ENCODE data around the gene RFLNA.

The RFLNA gene

GRCh38 chr12:124334266-124334665 is 39.4 kb downstream of the RFLNA start:
- H3K4me3 ChIP-seq (ENCODE audit: control insufficient read depth, low read depth, low read length): no peak overlapping the region
- TF ChIP-seq CTCF (IDR thresholded peaks at IDR 0.05; ENCODE audit: control insufficient read depth, insufficient read depth, low read depth, low read length, missing control alignments): no peak
- DNase-seq (ENCODE audit: low read depth): no peak

DNA sequence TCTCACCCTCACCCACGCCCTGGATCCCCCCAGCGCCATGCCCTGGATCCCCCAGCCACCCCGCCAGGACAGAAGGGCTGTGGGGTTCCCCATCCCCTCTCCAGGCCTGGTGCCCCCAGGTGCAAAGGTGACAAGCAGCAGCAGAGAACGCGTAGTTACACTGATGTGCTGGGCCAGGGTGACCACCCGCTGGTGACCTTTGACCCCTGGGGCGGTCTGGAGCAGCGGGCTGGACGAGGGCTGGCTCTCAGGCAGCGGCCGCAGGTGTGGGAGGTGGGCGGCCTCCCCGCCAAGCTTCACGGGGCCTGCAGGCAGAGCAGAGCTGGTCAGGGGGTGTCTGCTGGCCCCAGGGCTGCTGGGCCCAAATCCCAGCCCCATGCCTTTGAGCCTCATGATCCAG is 40.1 kb downstream of the RFLNA start:
- TF ChIP-seq CTCF (IDR thresholded peaks at IDR 0.05; ENCODE audit: control insufficient read depth, insufficient read depth, low read depth, low read length, missing control alignments): no peak
- H3K4me3 ChIP-seq (ENCODE audit: control insufficient read depth, low read depth, low read length): no peak overlapping the region
- no peak for DNase-seq (ENCODE audit: low read depth)

GRCh38 chr12:124335426-124336183 is 40.7 kb downstream of the RFLNA start:
- TF ChIP-seq CTCF (IDR thresholded peaks at IDR 0.05; ENCODE audit: control insufficient read depth, insufficient read depth, low read depth, low read length, missing control alignments): no peak

DNA sequence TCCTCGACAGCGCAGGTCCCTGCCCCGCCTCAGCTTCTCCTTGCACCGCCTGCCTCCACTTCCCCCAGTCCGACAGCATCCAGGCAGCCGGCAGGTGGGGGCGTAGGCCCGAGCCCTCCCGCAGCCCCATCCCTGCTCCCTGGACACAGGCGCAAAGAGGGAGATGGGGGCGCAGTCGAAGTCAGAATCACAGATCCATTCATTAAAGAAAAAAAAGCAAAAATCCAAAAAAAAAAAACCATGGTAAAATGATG is 41.2 kb downstream of the RFLNA start:
- DNase-seq (ENCODE audit: low read depth): no peak
- TF ChIP-seq CTCF (IDR thresholded peaks at IDR 0.05; ENCODE audit: control insufficient read depth, insufficient read depth, low read depth, low read length, missing control alignments): no peak
- no peak overlapping the region for H3K4me3 ChIP-seq (ENCODE audit: control insufficient read depth, low read depth, low read length)

More at GRCh38 chr12:124335426-124336183, 40.7 kb downstream of the RFLNA start:
- no peak overlapping the region for H3K4me3 ChIP-seq (ENCODE audit: control insufficient read depth, low read depth, low read length)
- DNase-seq (ENCODE audit: low read depth): no peak

DNA sequence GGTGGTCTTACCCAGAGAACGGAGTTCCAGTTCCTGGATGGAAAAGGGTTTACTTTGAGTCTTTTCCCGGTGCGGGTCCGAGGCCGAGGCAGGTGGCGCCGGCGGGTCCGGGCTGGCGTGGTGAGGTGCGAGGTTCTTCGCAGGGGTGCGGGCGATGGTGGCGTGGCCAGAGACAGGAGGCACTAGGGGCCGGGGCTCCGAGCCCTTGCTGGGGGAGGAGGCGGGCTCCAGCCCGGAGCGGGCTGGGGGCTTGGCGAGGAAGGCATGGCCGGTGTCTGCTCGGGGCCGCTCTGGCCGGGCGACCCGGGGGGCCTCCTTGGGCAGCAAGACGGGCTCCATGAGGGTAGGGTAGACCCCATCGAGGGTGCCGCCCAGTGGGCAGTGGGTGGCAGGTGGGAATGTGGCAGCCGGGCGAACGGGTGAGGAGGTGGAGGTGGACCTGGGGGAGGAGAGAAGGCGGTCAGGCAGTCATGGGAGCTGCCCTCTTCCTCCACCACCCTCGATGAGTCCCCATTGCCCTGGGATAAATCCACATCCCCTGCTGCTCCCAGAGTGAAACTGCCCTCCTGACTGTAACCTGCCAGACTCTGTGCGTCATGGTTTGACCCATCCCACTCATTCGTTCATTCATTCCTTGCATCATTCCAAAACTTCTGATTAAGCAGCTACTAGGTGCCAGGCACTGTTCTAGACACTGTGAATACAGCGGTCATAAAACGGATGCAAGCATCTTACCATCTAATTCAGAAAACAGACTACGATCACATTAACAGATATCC is 42.0 kb downstream of the RFLNA start:
- DNase-seq (ENCODE audit: low read depth): no peak
- H3K4me3 ChIP-seq (ENCODE audit: control insufficient read depth, low read depth, low read length): no peak overlapping the region
- TF ChIP-seq CTCF (IDR thresholded peaks at IDR 0.05; ENCODE audit: control insufficient read depth, insufficient read depth, low read depth, low read length, missing control alignments): no peak

DNA sequence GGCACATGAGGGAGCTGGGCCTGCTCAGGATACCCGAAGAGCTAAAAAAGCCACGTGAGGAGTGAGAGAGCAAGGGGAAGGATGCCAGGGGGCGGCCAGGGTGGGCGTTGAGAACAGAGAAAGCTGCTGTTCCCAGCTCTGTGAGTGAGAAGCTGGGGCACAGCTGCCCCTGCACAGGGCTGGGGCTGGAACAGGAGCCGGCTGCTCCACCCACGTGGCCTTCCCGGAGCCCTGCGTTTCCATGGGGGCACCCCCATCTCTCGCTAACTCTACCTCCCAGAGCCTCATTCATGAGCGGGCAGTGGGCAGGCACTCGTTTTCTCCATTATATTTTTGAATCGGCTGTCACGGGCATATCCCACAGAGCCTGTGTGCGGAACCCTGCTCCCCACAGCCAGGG is 42.7 kb downstream of the RFLNA start:
- H3K4me3 ChIP-seq (ENCODE audit: control insufficient read depth, low read depth, low read length): no peak overlapping the region
- no peak for DNase-seq (ENCODE audit: low read depth)
- no peak for TF ChIP-seq CTCF (IDR thresholded peaks at IDR 0.05; ENCODE audit: control insufficient read depth, insufficient read depth, low read depth, low read length, missing control alignments)

Measured in AG09309 (cell line).